Measurements from ENCODE around the gene TM7SF3.
A peak's percentile ranks its signal among the peaks of the same experiment; 100 is the strongest.

TM7SF3 gene

GRCh38 chr12:26940516-26941214 is 73.5 kb downstream of the TM7SF3 start:
- DNase-seq (ENCODE audit: low read depth): no peak
- H3K4me3 ChIP-seq (ENCODE audit: low read depth, low read length): peak overlapping the region; percentile 48

DNA sequence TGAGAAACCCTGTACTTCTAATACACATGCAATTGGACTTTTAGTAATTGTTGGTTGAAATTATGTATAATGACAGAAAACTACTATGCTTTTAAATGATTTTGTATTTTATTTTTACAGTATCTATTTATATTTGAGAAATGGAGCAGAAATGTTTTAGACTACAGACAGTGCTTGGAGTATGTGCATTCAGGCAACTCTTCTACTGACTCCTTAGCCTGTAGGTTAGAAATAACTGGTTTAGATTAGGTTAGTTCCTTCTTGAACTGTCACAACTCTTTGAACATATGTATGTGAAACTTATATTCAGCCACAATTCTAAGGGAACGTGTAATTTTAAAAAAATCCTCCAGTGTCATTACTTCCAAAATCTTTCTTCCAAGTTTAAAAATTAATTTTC is 74.2 kb downstream of the TM7SF3 start:
- H3K4me3 ChIP-seq (ENCODE audit: low read depth, low read length): peak overlapping the region; percentile 100
- no peak for DNase-seq (ENCODE audit: low read depth)
- TF ChIP-seq CTCF (IDR thresholded peaks at IDR 0.05; ENCODE audit: low read depth, low read length, missing control alignments): no peak

More at GRCh38 chr12:26940516-26941214, 73.5 kb downstream of the TM7SF3 start:
- no peak for TF ChIP-seq CTCF (IDR thresholded peaks at IDR 0.05; ENCODE audit: low read depth, low read length, missing control alignments)

- no peak for DNase-seq (ENCODE audit: low read depth)
- no peak for TF ChIP-seq CTCF (IDR thresholded peaks at IDR 0.05; ENCODE audit: low read depth, low read length, missing control alignments)
- peak overlapping the region; percentile 100 for H3K4me3 ChIP-seq (ENCODE audit: low read depth, low read length)
These were observed 74.9 kb downstream of the TM7SF3 start for GRCh38 chr12:26939192-26939832.

DNA sequence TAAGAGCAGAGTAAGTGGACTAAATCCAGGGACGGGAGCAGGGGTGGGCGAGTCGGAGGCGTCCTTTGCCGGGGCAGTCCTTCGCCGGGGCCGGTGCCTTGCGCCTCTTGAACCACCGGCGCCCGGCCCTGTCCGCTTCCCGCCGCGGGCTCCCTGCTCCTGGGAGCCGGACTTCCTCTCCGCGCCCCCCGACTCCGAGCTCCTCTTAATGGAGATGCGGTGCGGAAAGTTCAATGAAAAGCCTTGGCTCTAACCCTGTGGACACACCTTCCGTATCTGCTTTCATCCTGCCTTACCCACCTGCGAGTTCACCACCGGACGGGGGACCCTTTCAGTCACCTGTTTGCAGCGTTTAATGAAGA is 75.5 kb downstream of the TM7SF3 start:
- peak overlapping the region; percentile 100 for H3K4me3 ChIP-seq (ENCODE audit: low read depth, low read length)
- no peak for DNase-seq (ENCODE audit: low read depth)
- no peak for TF ChIP-seq CTCF (IDR thresholded peaks at IDR 0.05; ENCODE audit: low read depth, low read length, missing control alignments)

GRCh38 chr12:26937863-26938700 is 76.1 kb downstream of the TM7SF3 start, which contains the start of the genes FGFR1OP2 and INTS13:
Gene FGFR1OP2 (plus strand): TSS chr12:26938470. CDS start chr12:26954159, 15,689 bp downstream.
Gene INTS13 (minus strand): TSS chr12:26937981. CDS start chr12:26936803, 1,178 bp downstream.
- H3K4me3 ChIP-seq (ENCODE audit: low read depth, low read length): peak within 1 kb of the TSS; percentile 100
- no peak for TF ChIP-seq CTCF (IDR thresholded peaks at IDR 0.05; ENCODE audit: low read depth, low read length, missing control alignments)
- peak; percentile 94 for DNase-seq (ENCODE audit: low read depth)

DNA sequence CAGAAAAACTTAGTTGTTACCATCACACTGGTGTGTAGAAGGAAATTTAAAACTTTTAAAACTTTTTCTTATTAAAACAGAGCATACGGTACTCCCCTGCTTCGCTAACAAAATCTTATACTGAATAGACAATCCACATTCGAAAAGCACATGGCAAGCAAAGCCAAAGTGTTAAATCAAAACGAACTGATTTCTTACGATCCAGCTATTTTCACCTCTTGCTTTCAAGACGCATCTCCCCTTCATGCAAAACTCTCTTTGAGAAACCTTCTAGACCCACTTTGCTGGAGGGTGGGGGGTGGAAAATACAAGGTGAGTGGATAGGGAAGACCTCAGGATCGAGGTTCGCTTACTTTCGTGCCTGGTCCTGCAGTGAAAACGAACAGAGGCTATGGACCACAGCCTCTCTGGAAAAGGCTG is 76.7 kb downstream of the TM7SF3 start:
- no peak for DNase-seq (ENCODE audit: low read depth)
- peak overlapping the region; percentile 100 for H3K4me3 ChIP-seq (ENCODE audit: low read depth, low read length)
- TF ChIP-seq CTCF (IDR thresholded peaks at IDR 0.05; ENCODE audit: low read depth, low read length, missing control alignments): no peak
